ENCODE measurements around the gene ADA.
A peak's percentile ranks its signal among the peaks of the same experiment; 100 is the strongest.
"Not testable (repeated sequence)": the region's sequence is repeated elsewhere in the genome, so short reads cannot be mapped to it uniquely, and the experiment has no call there.

The ADA gene

GRCh38 chr20:44651684-44652423, at the start of gene ADA:
ADA (minus strand) TSS chr20:44651699; CDS start chr20:44651607, 92 bp downstream.
- FAIRE-seq: peak; percentile 95

GRCh38 chr20:44700306-44700705, 48.8 kb upstream of the ADA start:
- FAIRE-seq (no peak), DNase-seq (ENCODE audit: insufficient read length, low spot score) (no peak)

More at GRCh38 chr20:44651684-44652423, at the start of gene ADA:
- peak; percentile 89 for DNase-seq (ENCODE audit: insufficient read length, low spot score)

- FAIRE-seq: no peak
- DNase-seq (ENCODE audit: insufficient read length, low spot score): no peak
These were observed 46.9 kb upstream of the ADA start for GRCh38 chr20:44698351-44698750.

GRCh38 chr20:44697041-44697440, 45.5 kb upstream of the ADA start:
- FAIRE-seq; DNase-seq (ENCODE audit: insufficient read length, low spot score): not testable (repeated sequence)

GRCh38 chr20:44696315-44696714, 44.8 kb upstream of the ADA start:
- FAIRE-seq (peak; percentile 36), DNase-seq (ENCODE audit: insufficient read length, low spot score) (no peak)

- FAIRE-seq (peak; percentile 54), DNase-seq (ENCODE audit: insufficient read length, low spot score) (no peak)
These were observed 44.3 kb upstream of the ADA start for GRCh38 chr20:44695674-44696300.

GRCh38 chr20:44695295-44695673, 43.8 kb upstream of the ADA start:
- no peak for DNase-seq (ENCODE audit: insufficient read length, low spot score)
- FAIRE-seq: peak; percentile 63

GRCh38 chr20:44694159-44694558, 42.7 kb upstream of the ADA start:
- no peak for DNase-seq (ENCODE audit: insufficient read length, low spot score)
- peak; percentile 79 for FAIRE-seq

- FAIRE-seq (no peak), DNase-seq (ENCODE audit: insufficient read length, low spot score) (no peak)
These were observed 42.1 kb upstream of the ADA start for GRCh38 chr20:44693627-44694026.

- DNase-seq (ENCODE audit: insufficient read length, low spot score): peak; percentile 100
- peak; percentile 99 for FAIRE-seq
These were observed 41.5 kb upstream of the ADA start for GRCh38 chr20:44692932-44693480.

GRCh38 chr20:44691424-44692423, 40.2 kb upstream of the ADA start:
- DNase-seq (ENCODE audit: insufficient read length, low spot score): no peak
- peak; percentile 91 for FAIRE-seq

GRCh38 chr20:44690781-44691423, 39.4 kb upstream of the ADA start:
- FAIRE-seq (peak; percentile 95), DNase-seq (ENCODE audit: insufficient read length, low spot score) (no peak)

GRCh38 chr20:44689809-44690208, 38.3 kb upstream of the ADA start:
- no peak for DNase-seq (ENCODE audit: insufficient read length, low spot score)
- FAIRE-seq: peak; percentile 51

GRCh38 chr20:44688053-44688625, 36.6 kb upstream of the ADA start:
- FAIRE-seq: peak; percentile 16
- DNase-seq (ENCODE audit: insufficient read length, low spot score): no peak

GRCh38 chr20:44686934-44687333, 35.4 kb upstream of the ADA start:
- FAIRE-seq: no peak
- DNase-seq (ENCODE audit: insufficient read length, low spot score): no peak

- peak; percentile 62 for FAIRE-seq
- DNase-seq (ENCODE audit: insufficient read length, low spot score): no peak
These were observed 32.8 kb upstream of the ADA start for GRCh38 chr20:44684047-44684967.

- peak; percentile 96 for DNase-seq (ENCODE audit: insufficient read length, low spot score)
- peak; percentile 92 for FAIRE-seq
These were observed 32.0 kb upstream of the ADA start for GRCh38 chr20:44683263-44684046.

Measured in HTR-8/SVneo (cell line).